Common myeloid progenitor, CD34-positive (primary cell): ENCODE measurements around the gene TALDO1.
A peak's percentile ranks its signal among the peaks of the same experiment; 100 is the strongest.

Source experiments
- CTCF ChIA-PET: fragments of 350-600 bp; sonication (Branson Sonifier 250); formaldehyde crosslinking; loops from one replicate; lab custom pipeline; 2021; ENCODE audit warnings: antibody characterized with exemption; lab: Charles Lee
- POLR2A ChIA-PET: fragments of 350-600 bp; sonication (Branson Sonifier 250); formaldehyde crosslinking; loops from one replicate; lab custom pipeline; 2021; ENCODE audit warnings: antibody characterized with exemption; lab: Charles Lee
- DNase-seq, 3 donors: peaks; one replicate each; pipeline versions ENCODE4 v3.0.0 to v3.0.0-alpha.2; 2013
- H3K27ac ChIP-seq, 2 experiments: 1 replicate in 1 of 2; 2 replicates in 1 of 2; pipeline ENCODE4 v1.7.0; 2013; ENCODE audit warnings: inconsistent platforms in 2 of 2, low read length in 2 of 2, mild to moderate bottlenecking in 2 of 2, low read depth in 1 of 2, moderate library complexity in 1 of 2; ENCODE audit not compliant: severe bottlenecking in 2 of 2, insufficient read depth in 1 of 2, poor library complexity in 1 of 2
- H3K27me3 ChIP-seq, 5 experiments: replicated peaks in 2 of 5; 1 replicate in 3 of 5; 2 replicates in 2 of 5; pipeline versions ENCODE4 v1.6.1 to v1.7.0; 2013; ENCODE audit warnings: low read length in 4 of 5, mild to moderate bottlenecking in 2 of 5, moderate library complexity in 2 of 5, inconsistent platforms in 1 of 5; ENCODE audit not compliant: insufficient read depth in 5 of 5, control insufficient read depth in 4 of 5
- H3K36me3 ChIP-seq, 4 experiments: 1 replicate in 2 of 4; 2 replicates in 2 of 4; pipeline versions ENCODE4 v1.6.1 to v1.7.0; 2013; ENCODE audit warnings: low read length in 3 of 4, control low read depth in 1 of 4, mild to moderate bottlenecking in 1 of 4; ENCODE audit not compliant: control insufficient read depth in 4 of 4, insufficient read depth in 4 of 4
- H3K4me1 ChIP-seq, 4 experiments: 1 replicate in 3 of 4; 2 replicates in 1 of 4; pipeline versions ENCODE4 v1.6.1 to v1.7.1; 2013; ENCODE audit warnings: low read length in 3 of 4, mild to moderate bottlenecking in 3 of 4, control low read depth in 1 of 4, inconsistent platforms in 1 of 4, moderate library complexity in 1 of 4; ENCODE audit not compliant: control insufficient read depth in 4 of 4, insufficient read depth in 4 of 4; ENCODE audit errors: control extremely low read depth in 1 of 4
- H3K4me3 ChIP-seq, 7 experiments: 1 replicate in 4 of 7; 2 replicates in 3 of 7; pipeline versions ENCODE4 v1.5.1 to v1.7.0; 2013; ENCODE audit warnings: mild to moderate bottlenecking in 7 of 7, low read length in 6 of 7, moderate library complexity in 6 of 7, inconsistent platforms in 2 of 7, low read depth in 2 of 7, control low read depth in 1 of 7; ENCODE audit not compliant: insufficient read depth in 4 of 7, control insufficient read depth in 1 of 7; ENCODE audit errors: extremely low read depth in 1 of 7
- H3K9me3 ChIP-seq, 5 experiments: 1 replicate in 4 of 5; 2 replicates in 1 of 5; pipeline versions ENCODE4 v1.6.1 to v1.7.1; 2013; ENCODE audit warnings: low read length in 4 of 5, mild to moderate bottlenecking in 2 of 5, inconsistent platforms in 1 of 5, low read depth in 1 of 5, moderate library complexity in 1 of 5; ENCODE audit not compliant: control insufficient read depth in 4 of 5, insufficient read depth in 2 of 5; ENCODE audit errors: control extremely low read depth in 1 of 5
- WGBS: methylation state at CpG from one replicate; pipeline ENCODE4 v1.1.5; 2013; ENCODE audit not compliant: insufficient coverage; 5-methylcytosine and 5-hydroxymethylcytosine counted together

TALDO1 gene

GRCh38 chr11:706439-706956 lies 40.8 kb upstream of the TALDO1 start:
- no peaks in the 10 kb centered on the region for H3K9me3 ChIP-seq
- DNase-seq: no peak
- peaks cover 0 to 60% (median 8%) of the 10 kb centered on the region in 5 experiments for H3K27me3 ChIP-seq
- CTCF ChIA-PET: interaction anchor here (0.7 to 1.5 kb wide), 4 partner anchors 9 to 44 kb away, joined by 3 to 4 read pairs (median 4); no protein-coding TSS in a partner anchor
- H3K36me3 ChIP-seq: peaks cover 0 to 10% (median 2%) of the 10 kb centered on the region in 4 experiments
- no peak overlapping the region for H3K27ac ChIP-seq
- H3K4me1 ChIP-seq: peaks cover 0 to 22% (median 12%) of the 10 kb centered on the region in 4 experiments
- peak overlapping the region in 2 of 7 experiments; percentile 28 to 32 for H3K4me3 ChIP-seq
- WGBS: 21% methylated on average over 15 of the region's 22 CpGs
- POLR2A ChIA-PET: no interaction called here

GRCh38 chr11:706957-707816 lies 40.1 kb upstream of the TALDO1 start:
- CTCF ChIA-PET: interaction anchor here (0.7 to 1.5 kb wide), 4 partner anchors 10 to 45 kb away, joined by 3 to 4 read pairs (median 4); no protein-coding TSS in a partner anchor
- H3K27me3 ChIP-seq: peaks cover 0 to 60% (median 8%) of the 10 kb centered on the region in 5 experiments
- H3K9me3 ChIP-seq: no peaks in the 10 kb centered on the region
- no peak overlapping the region for H3K27ac ChIP-seq
- WGBS: 60% methylated on average over 20 of the region's 30 CpGs
- POLR2A ChIA-PET: no interaction called here
- peaks cover 0 to 4% (median 0%) of the 10 kb centered on the region in 4 experiments for H3K36me3 ChIP-seq
- peaks cover 0 to 22% (median 12%) of the 10 kb centered on the region in 4 experiments for H3K4me1 ChIP-seq
- H3K4me3 ChIP-seq: no peak overlapping the region
- DNase-seq: no peak

GRCh38 chr11:707817-708420 lies 39.3 kb upstream of the TALDO1 start:
- POLR2A ChIA-PET: no interaction called here
- Histone ChIP-seq H3K4me3 (no peak overlapping the region), H3K27ac (no peak overlapping the region), H3K27me3 (peaks cover 0 to 60% (median 8%) of the 10 kb centered on the region in 5 experiments), H3K9me3 (no peaks in the 10 kb centered on the region), H3K36me3 (peaks cover 0 to 4% (median 0%) of the 10 kb centered on the region in 4 experiments), H3K4me1 (peaks cover 0 to 22% (median 10%) of the 10 kb centered on the region in 4 experiments)
- CTCF ChIA-PET: interaction anchor here (1.5 kb wide), 1 partner anchor 18 kb away, joined by 4 read pairs; no protein-coding TSS in a partner anchor
- no peak for DNase-seq
- WGBS: 97% methylated on average over 14 of the region's 16 CpGs

- Histone ChIP-seq H3K27ac (no peak overlapping the region), H3K4me1 (peaks cover 0 to 22% (median 10%) of the 10 kb centered on the region in 4 experiments), H3K36me3 (peaks cover 0 to 4% (median 0%) of the 10 kb centered on the region in 4 experiments), H3K27me3 (peaks cover 0 to 60% (median 8%) of the 10 kb centered on the region in 5 experiments), H3K4me3 (no peak overlapping the region), H3K9me3 (no peaks in the 10 kb centered on the region)
- ChIA-PET POLR2A (no interaction called here), CTCF (no interaction called here)
- WGBS: 70% methylated on average over 5 of the region's 7 CpGs
- DNase-seq: no peak
These were observed 38.8 kb upstream of the TALDO1 start for GRCh38 chr11:708511-708910.

- POLR2A ChIA-PET: no interaction called here
- WGBS: 89% methylated on average over 23 of the region's 27 CpGs
- peaks cover 0 to 22% (median 10%) of the 10 kb centered on the region in 4 experiments for H3K4me1 ChIP-seq
- CTCF ChIA-PET: interaction anchor here (0.8 kb wide), 1 partner anchor 13 kb away, joined by 3 read pairs; no protein-coding TSS in a partner anchor
- H3K36me3 ChIP-seq: peaks cover 0 to 2% (median 0%) of the 10 kb centered on the region in 4 experiments
- no peak for DNase-seq
- H3K27ac ChIP-seq: no peak overlapping the region
- H3K9me3 ChIP-seq: no peaks in the 10 kb centered on the region
- peaks cover 0 to 60% (median 8%) of the 10 kb centered on the region in 5 experiments for H3K27me3 ChIP-seq
- no peak overlapping the region for H3K4me3 ChIP-seq
These were observed 37.9 kb upstream of the TALDO1 start for GRCh38 chr11:709109-709997.

- Histone ChIP-seq H3K4me3 (no peak overlapping the region), H3K36me3 (no peaks in the 10 kb centered on the region), H3K4me1 (peaks cover 0 to 7% (median 1%) of the 10 kb centered on the region in 4 experiments), H3K27ac (no peak overlapping the region), H3K27me3 (peaks cover 0 to 23% (median 4%) of the 10 kb centered on the region in 5 experiments), H3K9me3 (peaks cover 0 to 3% (median 0%) of the 10 kb centered on the region in 5 experiments)
- POLR2A ChIA-PET: no interaction called here
- CTCF ChIA-PET: no interaction called here
- no peak for DNase-seq
- WGBS: 88% methylated on average over 1 of the region's 6 CpGs
These were observed 32.8 kb upstream of the TALDO1 start for GRCh38 chr11:714436-714835.
